ENCODE measurements around the gene RUNX1. TPM values are rescaled to one million over a fixed set of nuclear protein-coding genes. Genes with fewer than 3 reads are reported as not detected.
A peak's percentile ranks its signal among the peaks of the same experiment; 100 is the strongest.

Gene RUNX1
- total RNA-seq, 1 experiment from 2014 or later: 86.2 TPM

DNA sequence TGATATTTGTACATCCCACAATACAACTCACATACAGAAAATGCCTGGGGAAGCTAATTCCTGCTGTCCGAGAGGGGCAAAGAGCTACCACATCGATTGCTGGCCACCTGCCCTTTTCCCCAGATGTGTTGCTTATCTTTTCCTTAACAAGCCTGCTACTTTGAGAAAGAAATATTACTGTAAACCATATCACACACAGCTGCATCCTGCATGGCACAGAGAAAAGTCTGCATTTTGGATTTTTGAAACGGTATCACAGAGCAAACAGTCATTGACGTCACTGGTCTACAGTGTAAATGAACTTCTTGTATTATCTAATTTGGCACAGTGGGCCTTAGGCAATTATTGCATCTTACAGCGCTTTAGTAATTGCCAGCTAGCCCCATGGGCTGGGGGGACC is 215.6 kb downstream of the RUNX1 start:
- H3K4me3 Mint-ChIP-seq (ENCODE audit: unreplicated experiment): no peak overlapping the region
- H3K27ac Mint-ChIP-seq (ENCODE audit: low read depth, unreplicated experiment): no peak overlapping the region
- ChIA-PET CTCF (interaction anchor here (0.7 kb wide), 1 partner anchor 15 kb away, joined by 3 read pairs; no protein-coding TSS in a partner anchor), POLR2A (interaction anchor here (0.7 to 7.2 kb wide), 6 partner anchors 10 to 88 kb away, joined by 3 to 81 read pairs (median 3); no protein-coding TSS in a partner anchor)
- no peak for DNase-seq (ENCODE audit: unreplicated experiment)
- peaks cover 74% of the 10 kb centered on the region for H3K36me3 Mint-ChIP-seq (ENCODE audit: insufficient read depth, unreplicated experiment)
- no peaks in the 10 kb centered on the region for H3K27me3 Mint-ChIP-seq (ENCODE audit: insufficient read depth, unreplicated experiment)
- H3K4me1 Mint-ChIP-seq (ENCODE audit: insufficient read depth, unreplicated experiment): peaks cover 23% of the 10 kb centered on the region
- BruUV-seq (replicated peaks): no TSS peak
- H3K9me3 Mint-ChIP-seq (ENCODE audit: unreplicated experiment): no peaks in the 10 kb centered on the region
- TF ChIP-seq, protein P1, sequence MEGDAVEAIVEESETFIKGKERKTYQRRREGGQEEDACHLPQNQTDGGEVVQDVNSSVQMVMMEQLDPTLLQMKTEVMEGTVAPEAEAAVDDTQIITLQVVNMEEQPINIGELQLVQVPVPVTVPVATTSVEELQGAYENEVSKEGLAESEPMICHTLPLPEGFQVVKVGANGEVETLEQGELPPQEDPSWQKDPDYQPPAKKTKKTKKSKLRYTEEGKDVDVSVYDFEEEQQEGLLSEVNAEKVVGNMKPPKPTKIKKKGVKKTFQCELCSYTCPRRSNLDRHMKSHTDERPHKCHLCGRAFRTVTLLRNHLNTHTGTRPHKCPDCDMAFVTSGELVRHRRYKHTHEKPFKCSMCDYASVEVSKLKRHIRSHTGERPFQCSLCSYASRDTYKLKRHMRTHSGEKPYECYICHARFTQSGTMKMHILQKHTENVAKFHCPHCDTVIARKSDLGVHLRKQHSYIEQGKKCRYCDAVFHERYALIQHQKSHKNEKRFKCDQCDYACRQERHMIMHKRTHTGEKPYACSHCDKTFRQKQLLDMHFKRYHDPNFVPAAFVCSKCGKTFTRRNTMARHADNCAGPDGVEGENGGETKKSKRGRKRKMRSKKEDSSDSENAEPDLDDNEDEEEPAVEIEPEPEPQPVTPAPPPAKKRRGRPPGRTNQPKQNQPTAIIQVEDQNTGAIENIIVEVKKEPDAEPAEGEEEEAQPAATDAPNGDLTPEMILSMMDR (IDR thresholded peaks at IDR 0.05; ENCODE audit: unreplicated experiment): no peak
- intact Hi-C loops (cut with micrococcal nuclease): no loop called here

DNA sequence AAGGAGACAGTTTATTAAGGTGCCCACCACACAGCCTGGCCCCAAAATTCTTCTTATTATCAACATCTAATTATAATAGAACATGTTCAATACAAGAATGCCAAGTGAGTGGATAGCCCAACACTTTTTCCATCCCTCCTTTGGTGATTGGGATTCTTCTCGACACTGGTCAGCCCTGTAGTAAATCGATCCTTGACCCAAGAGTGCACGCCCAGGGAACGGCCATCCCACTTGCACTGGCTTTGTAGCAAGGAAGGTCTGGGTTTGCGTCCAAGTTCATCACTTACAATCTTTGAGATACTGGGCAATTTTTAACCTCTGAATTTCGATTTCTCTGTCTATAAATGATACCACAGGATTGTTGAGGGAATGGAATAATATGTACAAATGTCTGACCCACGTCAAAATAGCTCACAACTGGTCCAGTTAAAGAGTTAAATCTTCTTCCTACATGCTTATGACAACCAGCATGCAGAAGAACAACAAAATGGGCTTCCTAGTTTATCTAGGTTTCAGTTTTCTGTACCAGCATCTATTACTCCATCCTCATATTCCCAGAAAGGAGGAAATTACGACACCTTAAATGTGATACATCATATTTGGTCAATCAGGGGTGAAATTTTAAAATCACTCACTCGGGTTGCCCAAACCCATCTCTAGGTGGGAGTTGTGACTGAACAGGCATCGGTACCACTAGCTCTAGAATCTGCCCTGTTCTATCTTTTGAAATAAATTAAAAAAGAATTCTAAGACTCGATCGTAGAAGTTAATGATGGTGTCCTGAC is 218.5 kb downstream of the RUNX1 start:
- CTCF ChIA-PET: interaction anchor here (0.5 to 0.7 kb wide), 2 partner anchors 36 to 84 kb away, joined by 3 read pairs; no protein-coding TSS in a partner anchor

DNA sequence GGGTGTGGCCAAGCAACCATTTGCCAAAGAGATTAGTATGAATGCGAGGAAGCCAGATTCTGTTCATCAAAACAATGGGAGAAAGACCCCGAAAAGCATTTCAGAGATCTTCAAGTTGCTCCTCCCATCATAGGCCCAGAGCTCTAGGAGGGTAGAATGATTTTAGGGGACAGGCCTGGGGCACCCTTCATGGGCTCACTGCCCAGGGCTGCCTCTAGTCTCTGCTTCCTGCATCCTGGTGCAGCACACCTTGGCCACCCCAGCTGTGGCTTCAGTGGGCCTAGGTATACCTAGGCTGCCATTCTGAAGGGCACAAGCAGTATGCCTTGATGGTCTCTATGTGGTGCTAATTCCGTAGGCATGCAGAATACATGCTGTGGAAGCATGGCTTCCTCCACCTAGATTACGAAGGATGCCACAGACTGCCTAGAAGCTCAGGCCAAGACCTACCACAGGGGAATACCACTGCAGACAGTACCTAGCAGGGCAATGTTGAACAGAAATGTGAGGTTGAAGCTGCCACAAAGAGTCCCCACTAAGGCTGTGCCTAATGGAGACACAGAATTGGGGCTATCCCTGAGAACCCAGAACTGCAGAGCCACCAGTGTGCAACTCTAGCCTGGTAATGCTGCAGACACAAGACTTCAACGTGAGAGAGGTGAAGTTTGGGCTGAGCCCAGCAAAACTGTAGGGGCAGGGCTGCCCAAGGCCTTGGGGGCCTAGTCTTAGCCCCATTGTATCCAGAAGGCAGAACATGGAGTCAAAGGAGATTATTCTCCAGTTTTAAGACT is 221.5 kb downstream of the RUNX1 start:
- POLR2A ChIA-PET: interaction anchor here (1.0 to 2.8 kb wide), 3 partner anchors 18 to 35 kb away, joined by 3 to 8 read pairs (median 3); no protein-coding TSS in a partner anchor
- peaks cover 10% of the 10 kb centered on the region for H3K4me1 Mint-ChIP-seq (ENCODE audit: insufficient read depth, unreplicated experiment)
- H3K9me3 Mint-ChIP-seq (ENCODE audit: unreplicated experiment): peaks cover 5% of the 10 kb centered on the region
- TF ChIP-seq, protein P1 (IDR thresholded peaks at IDR 0.05; ENCODE audit: unreplicated experiment): no peak
- intact Hi-C loops (cut with micrococcal nuclease): no loop called here
- no peak overlapping the region for H3K4me3 Mint-ChIP-seq (ENCODE audit: unreplicated experiment)
- H3K36me3 Mint-ChIP-seq (ENCODE audit: insufficient read depth, unreplicated experiment): peaks cover 87% of the 10 kb centered on the region
- CTCF ChIA-PET: no interaction called here
- H3K27ac Mint-ChIP-seq (ENCODE audit: low read depth, unreplicated experiment): peak overlapping the region; percentile 76
- H3K27me3 Mint-ChIP-seq (ENCODE audit: insufficient read depth, unreplicated experiment): no peaks in the 10 kb centered on the region
- DNase-seq (ENCODE audit: unreplicated experiment): no peak
- BruUV-seq (replicated peaks): no TSS peak

More for the DNA sequence above, 218.5 kb downstream of the RUNX1 start:
- Mint-ChIP-seq H3K9me3 (ENCODE audit: unreplicated experiment) (peaks cover 5% of the 10 kb centered on the region), H3K36me3 (ENCODE audit: insufficient read depth, unreplicated experiment) (peaks cover 78% of the 10 kb centered on the region), H3K4me1 (ENCODE audit: insufficient read depth, unreplicated experiment) (peaks cover 8% of the 10 kb centered on the region), H3K27me3 (ENCODE audit: insufficient read depth, unreplicated experiment) (no peaks in the 10 kb centered on the region), H3K4me3 (ENCODE audit: unreplicated experiment) (no peak overlapping the region), H3K27ac (ENCODE audit: low read depth, unreplicated experiment) (peak overlapping the region; percentile 46)
- POLR2A ChIA-PET: interaction anchor here (1.0 to 1.1 kb wide), 2 partner anchors 12 to 17 kb away, joined by 3 to 4 read pairs; no protein-coding TSS in a partner anchor
- BruUV-seq (replicated peaks): no TSS peak
- intact Hi-C loops (cut with micrococcal nuclease): no loop called here
- peak; percentile 58 for DNase-seq (ENCODE audit: unreplicated experiment)
- TF ChIP-seq, protein P1 (IDR thresholded peaks at IDR 0.05; ENCODE audit: unreplicated experiment): no peak

DNA sequence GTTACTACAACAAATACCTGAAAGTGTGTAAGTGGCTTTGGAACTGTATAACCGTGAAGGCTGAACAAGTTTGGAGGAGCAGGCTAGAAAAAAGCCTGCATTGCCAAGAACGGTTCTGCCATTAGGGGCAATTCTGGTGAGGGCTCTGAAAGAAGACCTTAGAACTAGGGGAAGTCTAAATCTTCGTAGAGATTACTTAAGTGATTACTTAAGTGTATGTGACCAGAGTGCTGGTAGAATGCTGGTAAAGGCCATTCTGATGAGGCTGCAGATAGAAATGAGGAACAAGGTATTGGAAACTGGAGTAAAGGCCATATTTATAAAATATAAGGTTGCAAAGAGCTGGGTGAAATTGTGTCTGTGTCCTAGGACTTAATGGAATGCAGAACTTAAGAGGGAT is 222.3 kb downstream of the RUNX1 start:
- TF ChIP-seq, protein P1 (IDR thresholded peaks at IDR 0.05; ENCODE audit: unreplicated experiment): no peak
- no TSS peak for BruUV-seq (replicated peaks)
- Mint-ChIP-seq H3K9me3 (ENCODE audit: unreplicated experiment) (peaks cover 5% of the 10 kb centered on the region), H3K27me3 (ENCODE audit: insufficient read depth, unreplicated experiment) (no peaks in the 10 kb centered on the region), H3K36me3 (ENCODE audit: insufficient read depth, unreplicated experiment) (peaks cover 87% of the 10 kb centered on the region), H3K4me3 (ENCODE audit: unreplicated experiment) (no peak overlapping the region), H3K27ac (ENCODE audit: low read depth, unreplicated experiment) (peak overlapping the region; percentile 76), H3K4me1 (ENCODE audit: insufficient read depth, unreplicated experiment) (peaks cover 10% of the 10 kb centered on the region)
- intact Hi-C loops (cut with micrococcal nuclease): no loop called here
- POLR2A ChIA-PET: interaction anchor here (1.0 to 2.8 kb wide), 2 partner anchors 14 to 19 kb away, joined by 4 to 8 read pairs; no protein-coding TSS in a partner anchor
- CTCF ChIA-PET: no interaction called here
- DNase-seq (ENCODE audit: unreplicated experiment): no peak
